Hepatocyte (in vitro differentiated cells): Measurements from ENCODE around the gene PKD1L1.

ENCODE experiments used
- CTCF ChIP-seq: fragments of 200-600 bp; sonication (generic); IDR thresholded peaks from 2 replicates; pipeline ENCODE4 v1.5.1; 2016; ENCODE audit warnings: antibody characterized with exemption, mild to moderate bottlenecking; ENCODE audit not compliant: poor library complexity
- EZH2 ChIP-seq: fragments of 200-600 bp; sonication (generic); IDR thresholded peaks from 2 replicates; pipeline ENCODE4 v1.6.1; 2016; ENCODE audit warnings: antibody characterized with exemption, mild to moderate bottlenecking, borderline replicate concordance
- EZH2phosphoT487 ChIP-seq: fragments of 200-600 bp; sonication (generic); IDR thresholded peaks from one replicate; pipeline ENCODE4 v1.6.1; 2018; ENCODE audit warnings: antibody characterized with exemption, mild to moderate bottlenecking, low read depth, moderate library complexity; ENCODE audit not compliant: unreplicated experiment, severe bottlenecking

GRCh38 chr7:47818796-47819606, 129.3 kb downstream of the PKD1L1 start:
- TF ChIP-seq CTCF (peak; percentile 99), EZH2 (no peak), EZH2phosphoT487 (no peak)
